OCI-LY1 (cell line): ENCODE results near the gene FLNC.

Source experiments
- H2AFZ ChIP-seq: fragments of 200-600 bp; sonication (generic), shearing (Covaris generic); 2 replicates; pipeline ENCODE4 v1.6.0; 2014; ENCODE audit warnings: antibody characterized with exemption, mild to moderate bottlenecking, low read length
- H3F3A ChIP-seq: fragments of 200-600 bp; sonication (generic), shearing (Covaris generic); 2 replicates; pipeline ENCODE4 v1.6.0; 2014; ENCODE audit warnings: mild to moderate bottlenecking, antibody characterized with exemption, low read length, moderate library complexity; ENCODE audit not compliant: insufficient read depth
- H3K27ac ChIP-seq: fragments of 200-600 bp; sonication (generic); 2 replicates; pipeline ENCODE4 v1.5.1; 2014; ENCODE audit warnings: low read length, mixed run types, mild to moderate bottlenecking, low read depth; ENCODE audit not compliant: poor library complexity, severe bottlenecking
- H3K27me3 ChIP-seq: fragments of 200-600 bp; sonication (generic); 2 replicates; pipeline ENCODE4 v1.6.0; 2014; ENCODE audit warnings: antibody characterized with exemption, mild to moderate bottlenecking, low read length, moderate library complexity; ENCODE audit not compliant: insufficient read depth
- H3K36me3 ChIP-seq: fragments of 200-600 bp; sonication (generic); 2 replicates; pipeline ENCODE4 v1.6.1; 2014; ENCODE audit warnings: mild to moderate bottlenecking, antibody characterized with exemption, low read length, moderate library complexity, mixed read lengths; ENCODE audit not compliant: insufficient read depth
- H3K4me1 ChIP-seq: fragments of 200-600 bp; sonication (generic); 2 replicates; pipeline ENCODE4 v1.5.1; 2014; ENCODE audit warnings: mild to moderate bottlenecking, low read length, moderate library complexity; ENCODE audit not compliant: insufficient read depth, severe bottlenecking
- H3K4me2 ChIP-seq: fragments of 200-600 bp; sonication (generic), shearing (Covaris generic); 2 replicates; pipeline ENCODE4 v1.6.1; 2014; ENCODE audit warnings: low read length
- H3K4me3 ChIP-seq: fragments of 200-600 bp; sonication (generic); 2 replicates; pipeline ENCODE4 v1.5.1; 2014; ENCODE audit warnings: low read length, low read depth, mild to moderate bottlenecking, mixed read lengths; ENCODE audit not compliant: poor library complexity, severe bottlenecking
- H3K79me2 ChIP-seq: fragments of 200-600 bp; shearing (Covaris generic); 2 replicates; pipeline ENCODE4 v1.6.1; 2016; ENCODE audit warnings: mixed run types, low read length, mixed read lengths; ENCODE audit not compliant: insufficient read depth
- H3K9ac ChIP-seq: fragments of 200-600 bp; sonication (generic), shearing (Covaris generic); 2 replicates; pipeline ENCODE4 v1.6.1; 2014; ENCODE audit warnings: mild to moderate bottlenecking, low read length, mixed read lengths
- H3K9me2 ChIP-seq: fragments of 200-600 bp; sonication (generic), shearing (Covaris generic); 2 replicates; pipeline ENCODE4 v1.6.1; 2014; ENCODE audit warnings: low read depth, mild to moderate bottlenecking, low read length, mixed read lengths
- H3K9me3 ChIP-seq: fragments of 200-600 bp; shearing (Covaris generic); 2 replicates; pipeline ENCODE4 v1.6.1; 2014; ENCODE audit warnings: low read length, mixed read lengths
- H4K20me1 ChIP-seq: fragments of 200-600 bp; sonication (generic), shearing (Covaris generic); 2 replicates; pipeline ENCODE4 v1.6.0; 2016; ENCODE audit warnings: mild to moderate bottlenecking, low read length; ENCODE audit not compliant: insufficient read depth
- EZH2 ChIP-seq: fragments of 200-600 bp; sonication (generic), shearing (Covaris generic); IDR thresholded peaks from 2 replicates; pipeline ENCODE4 v1.8.0; 2017; ENCODE audit warnings: borderline replicate concordance, mixed run types, mild to moderate bottlenecking, antibody characterized with exemption, low read length, moderate library complexity, mixed read lengths
- TF ChIP-seq, protein P1 (sequence below): fragments of 200-600 bp; sonication (generic), shearing (Covaris generic); IDR thresholded peaks from 2 replicates; pipeline ENCODE4 v1.5.1; 2017; ENCODE audit warnings: mild to moderate bottlenecking, antibody characterized with exemption, low read length, moderate library complexity, mixed read lengths

The FLNC gene

DNA sequence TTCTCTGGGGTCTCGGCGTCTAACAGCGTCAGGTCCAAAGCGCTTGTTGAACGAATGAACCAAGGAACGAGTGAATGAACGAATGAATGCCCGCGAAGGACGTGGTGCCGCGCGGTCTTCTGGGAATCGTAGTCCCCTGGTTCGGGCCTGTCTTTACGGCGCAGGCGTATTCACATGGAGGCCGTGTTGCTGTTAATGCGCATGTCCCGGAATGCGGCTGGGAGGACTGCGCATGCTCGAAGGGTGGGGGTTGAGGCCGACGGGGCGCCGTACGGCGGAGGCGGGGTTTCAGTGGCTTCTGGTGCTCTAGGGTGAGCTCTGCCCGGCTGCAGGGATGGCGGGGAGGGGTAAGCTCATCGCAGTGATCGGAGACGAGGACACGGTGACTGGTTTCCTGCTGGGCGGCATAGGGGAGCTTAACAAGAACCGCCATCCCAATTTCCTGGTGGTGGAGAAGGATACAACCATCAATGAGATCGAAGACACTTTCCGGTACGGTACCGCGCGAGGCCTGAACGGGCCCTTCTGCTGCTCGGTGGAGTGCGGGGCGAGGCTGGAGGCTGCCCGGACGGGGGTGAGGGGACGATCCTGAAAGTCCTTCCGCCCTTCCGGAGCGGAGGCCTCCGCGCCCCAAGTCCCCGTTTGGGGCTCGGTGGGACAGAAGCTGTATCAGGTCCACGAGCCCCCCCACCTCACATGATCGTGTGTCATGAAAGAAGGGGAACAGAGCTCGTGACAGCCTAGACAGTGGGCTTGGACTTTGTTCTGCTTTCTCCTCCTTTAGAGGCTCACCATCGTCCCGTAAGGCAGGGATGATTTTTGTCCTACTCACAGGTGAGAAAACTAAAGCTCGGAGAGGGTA lies 32.6 kb downstream of the FLNC start, which contains the start of gene ATP6V1F:
Gene ATP6V1F, plus strand, starts transcription at position 286 of the 862 bp plus-strand sequence. Its CDS starts 49 bp downstream, at position 335.
- Histone ChIP-seq H3K9me2 (no peaks in the 10 kb centered on the region), H3K79me2 (no peaks in the 10 kb centered on the region), H2AFZ (peak within 1 kb of the TSS; percentile 76), H4K20me1 (no peaks in the 10 kb centered on the region), H3K4me3 (peak within 1 kb of the TSS; percentile 70), H3K9ac (peak within 1 kb of the TSS; percentile 74), H3K4me2 (peak within 1 kb of the TSS; percentile 81), H3F3A (no peaks in the 10 kb centered on the region), H3K36me3 (peaks cover 25% of the 10 kb centered on the region), H3K9me3 (no peaks in the 10 kb centered on the region), H3K27ac (no peak within 1 kb of the TSS), H3K27me3 (peaks cover 3% of the 10 kb centered on the region; the same call in 1 of the 2 replicates), H3K4me1 (peaks cover 16% of the 10 kb centered on the region)
- TF ChIP-seq, protein P1, sequence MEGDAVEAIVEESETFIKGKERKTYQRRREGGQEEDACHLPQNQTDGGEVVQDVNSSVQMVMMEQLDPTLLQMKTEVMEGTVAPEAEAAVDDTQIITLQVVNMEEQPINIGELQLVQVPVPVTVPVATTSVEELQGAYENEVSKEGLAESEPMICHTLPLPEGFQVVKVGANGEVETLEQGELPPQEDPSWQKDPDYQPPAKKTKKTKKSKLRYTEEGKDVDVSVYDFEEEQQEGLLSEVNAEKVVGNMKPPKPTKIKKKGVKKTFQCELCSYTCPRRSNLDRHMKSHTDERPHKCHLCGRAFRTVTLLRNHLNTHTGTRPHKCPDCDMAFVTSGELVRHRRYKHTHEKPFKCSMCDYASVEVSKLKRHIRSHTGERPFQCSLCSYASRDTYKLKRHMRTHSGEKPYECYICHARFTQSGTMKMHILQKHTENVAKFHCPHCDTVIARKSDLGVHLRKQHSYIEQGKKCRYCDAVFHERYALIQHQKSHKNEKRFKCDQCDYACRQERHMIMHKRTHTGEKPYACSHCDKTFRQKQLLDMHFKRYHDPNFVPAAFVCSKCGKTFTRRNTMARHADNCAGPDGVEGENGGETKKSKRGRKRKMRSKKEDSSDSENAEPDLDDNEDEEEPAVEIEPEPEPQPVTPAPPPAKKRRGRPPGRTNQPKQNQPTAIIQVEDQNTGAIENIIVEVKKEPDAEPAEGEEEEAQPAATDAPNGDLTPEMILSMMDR, result no peak
- no peak for TF ChIP-seq EZH2

GRCh38 chr7:128863433-128863989 lies 33.3 kb downstream of the FLNC start:
- Histone ChIP-seq H3K9me2 (no peaks in the 10 kb centered on the region), H3K4me2 (peak overlapping the region; percentile 81), H3K9ac (peak overlapping the region; percentile 74), H3K27me3 (peaks cover 2% of the 10 kb centered on the region; the same call in 1 of the 2 replicates), H4K20me1 (no peaks in the 10 kb centered on the region), H2AFZ (no peak overlapping the region), H3K27ac (no peak overlapping the region), H3K79me2 (no peaks in the 10 kb centered on the region), H3K4me1 (peaks cover 16% of the 10 kb centered on the region), H3K36me3 (peaks cover 25% of the 10 kb centered on the region), H3K9me3 (no peaks in the 10 kb centered on the region), H3F3A (no peaks in the 10 kb centered on the region), H3K4me3 (peak overlapping the region; percentile 70)
- TF ChIP-seq, protein P1, result peak; percentile 78
- no peak for TF ChIP-seq EZH2

DNA sequence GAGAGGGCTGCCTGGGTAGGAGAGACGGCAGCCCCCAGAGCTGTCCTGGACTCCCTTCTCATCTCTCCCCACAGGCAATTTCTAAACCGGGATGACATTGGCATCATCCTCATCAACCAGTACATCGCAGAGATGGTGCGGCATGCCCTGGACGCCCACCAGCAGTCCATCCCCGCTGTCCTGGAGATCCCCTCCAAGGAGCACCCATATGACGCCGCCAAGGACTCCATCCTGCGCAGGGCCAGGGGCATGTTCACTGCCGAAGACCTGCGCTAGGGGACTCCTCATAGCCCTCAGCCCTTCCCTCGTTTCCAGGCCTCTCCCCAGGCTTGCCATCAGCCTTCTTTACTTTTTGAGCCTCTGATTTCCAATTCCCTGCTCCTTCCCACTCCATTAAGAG lies 35.1 kb downstream of the FLNC start:
- Histone ChIP-seq H4K20me1 (no peaks in the 10 kb centered on the region), H3K4me1 (peaks cover 31% of the 10 kb centered on the region), H3K9me2 (no peaks in the 10 kb centered on the region), H3K9ac (no peak overlapping the region), H3K27me3 (peaks cover 2% of the 10 kb centered on the region; the same call in 1 of the 2 replicates), H3K9me3 (no peaks in the 10 kb centered on the region), H3F3A (no peaks in the 10 kb centered on the region), H3K79me2 (no peaks in the 10 kb centered on the region), H3K4me3 (no peak overlapping the region), H3K4me2 (no peak overlapping the region), H3K36me3 (peaks cover 25% of the 10 kb centered on the region), H3K27ac (no peak overlapping the region), H2AFZ (no peak overlapping the region)
- no peak for TF ChIP-seq EZH2
- TF ChIP-seq, protein P1, result no peak
